Neural crest cell (in vitro differentiated cells): ENCODE measurements around the gene CEND1. TPM values are rescaled to one million over a fixed set of nuclear protein-coding genes. Genes with fewer than 3 reads are reported as not detected.

Experiments
- DNase-seq: peaks from one replicate; pipeline ENCODE4 v3.0.0; 2021; ENCODE audit warnings: low read depth, mixed read lengths, low spot score
- H3K27ac Mint-ChIP-seq: one replicate; pipeline ENCODE4 v1.8.0; 2021; ENCODE audit warnings: mild to moderate bottlenecking, mixed read lengths; ENCODE audit not compliant: unreplicated experiment
- H3K27me3 Mint-ChIP-seq: 2 replicates; pipeline ENCODE4 v1.8.0; 2021; ENCODE audit warnings: low read depth, mild to moderate bottlenecking, mixed read lengths
- H3K36me3 Mint-ChIP-seq: 2 replicates; pipeline ENCODE4 v1.8.0; 2021; ENCODE audit warnings: low read depth, mild to moderate bottlenecking, mixed read lengths
- H3K4me1 Mint-ChIP-seq: 2 replicates; pipeline ENCODE4 v1.8.0; 2021; ENCODE audit warnings: mixed read lengths
- H3K4me3 Mint-ChIP-seq: one replicate; pipeline ENCODE4 v1.8.0; 2021; ENCODE audit warnings: mild to moderate bottlenecking, mixed read lengths
- H3K9me3 Mint-ChIP-seq: 2 replicates; pipeline ENCODE4 v1.8.0; 2021; ENCODE audit warnings: mixed read lengths
- CTCF ChIP-seq: fragments of 200-600 bp; sonication (generic); conservative IDR thresholded peaks from 2 replicates; pipeline ENCODE4 v1.5.0; 2021; ENCODE audit warnings: antibody characterized with exemption, mild to moderate bottlenecking
- total RNA-seq: library from RNA; stranded (reverse); gene quantifications from 2 replicates; pipeline ENCODE4 v1.2.1, GENCODE V29; 2021

The CEND1 gene
- total RNA-seq, 1 donor from 2014 or later: 1.2 TPM

GRCh38 chr11:765802-766091 is 24.1 kb downstream of the CEND1 start:
- Mint-ChIP-seq H3K9me3 (no peaks in the 10 kb centered on the region), H3K36me3 (peaks cover 5% of the 10 kb centered on the region), H3K27ac (no peak overlapping the region), H3K27me3 (peaks cover 2% of the 10 kb centered on the region), H3K4me1 (no peaks in the 10 kb centered on the region), H3K4me3 (no peak overlapping the region)
- TF ChIP-seq CTCF: no peak
- DNase-seq: no peak

- no peaks in the 10 kb centered on the region for H3K4me1 Mint-ChIP-seq
- H3K27ac Mint-ChIP-seq: no peak overlapping the region
- peaks cover 5% of the 10 kb centered on the region for H3K36me3 Mint-ChIP-seq
- H3K27me3 Mint-ChIP-seq: peaks cover 2% of the 10 kb centered on the region
- peak; percentile 45 for DNase-seq
- no peaks in the 10 kb centered on the region for H3K9me3 Mint-ChIP-seq
- peak overlapping the region; percentile 57 for H3K4me3 Mint-ChIP-seq
- peak; percentile 64 for TF ChIP-seq CTCF
Measured at GRCh38 chr11:765025-765801, 24.7 kb downstream of the CEND1 start.

GRCh38 chr11:764322-765024 is 25.4 kb downstream of the CEND1 start:
- Mint-ChIP-seq H3K27ac (no peak overlapping the region), H3K4me3 (peak overlapping the region; percentile 57), H3K27me3 (peaks cover 2% of the 10 kb centered on the region), H3K9me3 (no peaks in the 10 kb centered on the region), H3K36me3 (peaks cover 5% of the 10 kb centered on the region), H3K4me1 (no peaks in the 10 kb centered on the region)
- DNase-seq: no peak
- TF ChIP-seq CTCF: no peak

- Mint-ChIP-seq H3K4me3 (peak overlapping the region; percentile 7), H3K36me3 (peaks cover 5% of the 10 kb centered on the region), H3K4me1 (no peaks in the 10 kb centered on the region), H3K9me3 (no peaks in the 10 kb centered on the region), H3K27ac (no peak overlapping the region), H3K27me3 (peaks cover 2% of the 10 kb centered on the region)
- no peak for DNase-seq
- TF ChIP-seq CTCF: no peak
Measured at GRCh38 chr11:763549-764321, 26.2 kb downstream of the CEND1 start.

- Mint-ChIP-seq H3K27me3 (peaks cover 2% of the 10 kb centered on the region), H3K4me3 (no peak overlapping the region), H3K9me3 (no peaks in the 10 kb centered on the region), H3K36me3 (peaks cover 5% of the 10 kb centered on the region), H3K27ac (no peak overlapping the region), H3K4me1 (no peaks in the 10 kb centered on the region)
- TF ChIP-seq CTCF: no peak
- DNase-seq: no peak
Measured at GRCh38 chr11:763073-763463, 26.8 kb downstream of the CEND1 start.
